ENCODE results near the gene ZNF304. TPM values are rescaled to one million over a fixed set of nuclear protein-coding genes. Genes with fewer than 3 reads are reported as not detected.
A peak's percentile ranks its signal among the peaks of the same experiment; 100 is the strongest.
"Not testable (repeated sequence)": the region's sequence is repeated elsewhere in the genome, so short reads cannot be mapped to it uniquely, and the experiment has no call there.

The ZNF304 gene
- polyA plus RNA-seq, 1 donor from 2014 or later = 4.2 TPM

- no peaks in the 10 kb centered on the region for H3K27me3 Mint-ChIP-seq
- no peak overlapping the region for H3K4me3 Mint-ChIP-seq
- H3K36me3 Mint-ChIP-seq = peaks cover 7% of the 10 kb centered on the region
- no peaks in the 10 kb centered on the region for H3K4me1 Mint-ChIP-seq
- no peak overlapping the region for H3K27ac Mint-ChIP-seq
- H3K9me3 Mint-ChIP-seq = peaks cover 2 to 8% (median 7%) of the 10 kb centered on the region in 3 donors
These were observed 16.9 kb upstream of the ZNF304 start for GRCh38 chr19:57334191-57334590.

DNA sequence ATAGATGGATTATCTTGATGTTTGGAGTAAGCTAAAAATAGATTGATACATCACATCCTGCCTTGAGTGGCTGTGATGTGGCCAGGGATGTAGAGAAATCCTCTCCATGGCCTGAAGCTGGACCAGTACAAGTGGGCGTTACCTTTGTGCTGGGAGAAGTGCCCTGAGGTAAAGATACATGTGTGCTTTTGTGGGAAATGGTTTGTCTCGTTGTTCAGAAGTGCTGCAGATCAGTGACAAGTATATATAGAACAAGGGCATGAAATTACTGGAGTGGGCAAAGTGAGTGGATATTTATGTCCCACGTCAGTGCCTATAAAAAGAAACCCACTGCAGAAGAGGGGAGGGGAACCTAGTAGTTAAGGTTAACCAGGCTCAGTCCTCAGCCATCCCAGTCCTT is 12.2 kb upstream of the ZNF304 start:
- Mint-ChIP-seq H3K4me3 (no peak overlapping the region), H3K36me3 (peaks cover 6% of the 10 kb centered on the region), H3K4me1 (no peaks in the 10 kb centered on the region), H3K9me3 (peaks cover 0 to 6% (median 2%) of the 10 kb centered on the region in 3 donors), H3K27me3 (no peaks in the 10 kb centered on the region), H3K27ac (no peak overlapping the region)

- Mint-ChIP-seq H3K9me3 (peaks cover 0 to 2% (median 2%) of the 10 kb centered on the region in 3 donors), H3K36me3 (peaks cover 2% of the 10 kb centered on the region), H3K4me3 (no peak overlapping the region), H3K27me3 (peaks cover 8% of the 10 kb centered on the region), H3K4me1 (no peaks in the 10 kb centered on the region), H3K27ac (no peak overlapping the region)
These were observed 8.5 kb upstream of the ZNF304 start for GRCh38 chr19:57342582-57342981.

GRCh38 chr19:57348136-57348535 is 2.9 kb upstream of the ZNF304 start:
- peaks cover 8% of the 10 kb centered on the region for H3K27me3 Mint-ChIP-seq
- peaks cover 7 to 10% (median 9%) of the 10 kb centered on the region in 3 donors for H3K9me3 Mint-ChIP-seq
- no peak overlapping the region for H3K4me3 Mint-ChIP-seq
- no peak overlapping the region for H3K27ac Mint-ChIP-seq
- H3K4me1 Mint-ChIP-seq = peaks cover 17 to 25% (median 21%) of the 10 kb centered on the region in 3 donors
- H3K36me3 Mint-ChIP-seq = peaks cover 10% of the 10 kb centered on the region

DNA sequence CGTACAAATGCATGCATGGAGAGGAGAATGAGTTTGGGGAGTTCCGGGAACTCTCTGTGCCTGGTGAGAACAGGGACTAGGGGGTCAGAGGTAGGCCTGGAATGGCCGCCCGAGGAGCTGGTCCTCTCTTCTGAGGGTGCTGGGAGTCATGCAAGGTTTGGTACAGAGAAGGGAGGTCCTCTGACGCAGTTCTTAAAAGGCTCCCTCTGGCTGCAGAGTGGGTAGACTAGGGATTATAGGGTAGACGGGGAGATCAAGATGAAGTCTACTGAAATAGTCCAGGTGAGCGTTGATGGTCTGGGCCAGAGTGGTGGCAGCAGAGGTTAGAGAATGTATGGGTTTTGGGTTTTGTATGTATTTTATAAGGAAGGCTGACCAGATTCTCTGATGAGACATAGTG is 796 bp downstream of the ZNF304 start:
- Mint-ChIP-seq H3K36me3 (peaks cover 24% of the 10 kb centered on the region), H3K9me3 (peaks cover 12 to 28% (median 21%) of the 10 kb centered on the region in 3 donors), H3K4me3 (peak overlapping the region; percentile 97 to 99 (median 98)), H3K4me1 (peaks cover 20 to 28% (median 23%) of the 10 kb centered on the region in 3 donors), H3K27ac (peak overlapping the region in 2 of 3 donors; percentile 79 to 98), H3K27me3 (no peaks in the 10 kb centered on the region)

GRCh38 chr19:57355916-57356315 is 4.8 kb downstream of the ZNF304 start:
- Mint-ChIP-seq H3K36me3 (peaks cover 32% of the 10 kb centered on the region), H3K27ac (no peak overlapping the region), H3K9me3 (peaks cover 14 to 37% (median 24%) of the 10 kb centered on the region in 3 donors), H3K4me1 (peaks cover 18 to 24% (median 22%) of the 10 kb centered on the region in 3 donors), H3K27me3 (no peaks in the 10 kb centered on the region), H3K4me3 (peak overlapping the region in 1 of 4 donors; percentile 66)

DNA sequence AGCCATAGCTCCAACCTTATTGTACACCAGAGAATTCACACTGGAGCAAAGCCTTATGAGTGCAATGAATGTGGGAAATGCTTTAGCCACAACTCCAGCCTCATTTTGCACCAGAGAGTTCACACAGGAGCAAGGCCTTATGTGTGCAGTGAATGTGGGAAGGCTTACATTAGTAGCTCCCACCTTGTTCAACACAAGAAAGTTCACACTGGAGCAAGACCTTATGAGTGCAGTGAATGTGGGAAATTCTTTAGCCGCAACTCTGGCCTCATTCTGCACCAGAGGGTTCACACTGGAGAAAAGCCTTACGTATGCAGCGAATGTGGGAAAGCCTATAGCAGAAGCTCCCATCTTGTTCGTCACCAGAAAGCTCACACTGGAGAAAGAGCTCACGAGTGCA is 6.3 kb downstream of the ZNF304 start:
- H3K9me3 Mint-ChIP-seq = peaks cover 13 to 34% (median 21%) of the 10 kb centered on the region in 3 donors
- peaks cover 28% of the 10 kb centered on the region for H3K36me3 Mint-ChIP-seq

GRCh38 chr19:57359300-57359699 is 8.2 kb downstream of the ZNF304 start:
- H3K9me3 Mint-ChIP-seq = peaks cover 8 to 29% (median 15%) of the 10 kb centered on the region in 3 donors
- H3K27me3 Mint-ChIP-seq = no peaks in the 10 kb centered on the region
- no peak overlapping the region for H3K27ac Mint-ChIP-seq
- peaks cover 13 to 20% (median 15%) of the 10 kb centered on the region in 3 donors for H3K4me1 Mint-ChIP-seq
- no peak overlapping the region for H3K4me3 Mint-ChIP-seq
- H3K36me3 Mint-ChIP-seq = peaks cover 31% of the 10 kb centered on the region

More for the DNA sequence above, 6.3 kb downstream of the ZNF304 start:
- no peak overlapping the region for H3K27ac Mint-ChIP-seq
- H3K27me3 Mint-ChIP-seq = no peaks in the 10 kb centered on the region
- peak overlapping the region in 1 of 4 donors; percentile 28 for H3K4me3 Mint-ChIP-seq
- peaks cover 5 to 14% (median 11%) of the 10 kb centered on the region in 3 donors for H3K4me1 Mint-ChIP-seq

DNA sequence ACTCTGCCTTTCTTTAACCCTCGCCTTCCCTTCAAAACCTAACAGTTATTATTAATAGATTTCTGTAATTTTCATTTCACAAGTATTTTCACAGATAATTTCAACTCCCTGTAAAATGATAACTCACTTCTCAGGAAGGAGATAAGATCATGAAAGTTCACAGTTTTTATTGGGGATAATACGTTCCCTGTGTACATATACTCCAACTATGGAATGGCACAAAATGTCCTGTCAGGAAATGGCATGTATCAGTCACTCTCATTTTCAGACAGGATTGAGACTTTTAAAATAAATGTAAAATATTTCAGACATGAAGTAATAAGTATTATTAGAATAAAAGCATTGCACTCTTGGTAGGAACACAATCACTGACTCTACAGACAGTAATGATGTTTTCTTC is 11.3 kb downstream of the ZNF304 start:
- no peaks in the 10 kb centered on the region for H3K27me3 Mint-ChIP-seq
- H3K27ac Mint-ChIP-seq = no peak overlapping the region
- peak overlapping the region in 3 of 4 donors; percentile 82 to 96 (median 84) for H3K4me3 Mint-ChIP-seq
- peaks cover 12% of the 10 kb centered on the region for H3K36me3 Mint-ChIP-seq
- peaks cover 3 to 12% (median 7%) of the 10 kb centered on the region in 3 donors for H3K9me3 Mint-ChIP-seq
- H3K4me1 Mint-ChIP-seq = peaks cover 12 to 20% (median 15%) of the 10 kb centered on the region in 3 donors

DNA sequence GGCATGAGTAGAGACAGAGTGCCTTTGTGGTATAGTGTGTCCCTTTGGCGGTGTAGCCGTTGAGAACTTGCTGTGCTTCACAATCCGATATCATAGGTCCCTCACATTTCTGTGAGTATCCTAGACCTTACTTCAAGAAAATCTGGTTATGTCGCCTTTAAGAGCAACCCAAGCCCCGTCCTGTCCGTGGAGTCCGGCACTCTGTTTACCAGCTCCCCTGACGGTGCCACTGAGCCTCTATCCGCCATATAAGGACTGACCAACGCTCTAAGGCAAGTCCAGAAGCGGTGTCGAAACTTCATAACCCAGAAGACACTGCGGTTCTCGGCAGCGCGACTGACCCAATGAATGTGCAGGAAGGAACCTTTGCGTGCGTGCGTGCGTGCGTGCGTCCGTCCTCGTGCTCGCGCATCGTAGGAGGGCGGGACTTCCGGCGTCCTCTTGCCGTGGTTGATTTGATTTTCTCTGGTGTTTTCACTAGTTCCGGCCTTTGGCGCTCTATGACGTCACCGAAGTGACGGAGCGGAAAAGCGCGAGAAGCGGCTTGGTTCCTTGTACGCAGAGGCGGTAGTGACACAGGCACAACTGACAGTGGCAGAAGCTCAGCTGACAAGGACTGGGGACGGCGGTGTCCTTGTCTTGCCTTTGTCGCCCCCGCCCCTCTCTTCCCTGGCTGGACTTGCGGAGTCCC is 12.1 kb downstream of the ZNF304 start, which contains the start of the genes TRAPPC2B and ZNF547:
Gene TRAPPC2B, plus strand, starts transcription at position 555 of the 691 bp plus-strand sequence. CDS start 1,283 bp downstream, outside the sequence.
Gene ZNF547, plus strand, starts transcription at position 555 of the 691 bp plus-strand sequence. CDS start 5,005 bp downstream, outside the sequence.
- peak within 1 kb of the TSS; percentile 89 to 99 (median 96) for H3K27ac Mint-ChIP-seq
- peaks cover 3 to 12% (median 7%) of the 10 kb centered on the region in 3 donors for H3K9me3 Mint-ChIP-seq

DNA sequence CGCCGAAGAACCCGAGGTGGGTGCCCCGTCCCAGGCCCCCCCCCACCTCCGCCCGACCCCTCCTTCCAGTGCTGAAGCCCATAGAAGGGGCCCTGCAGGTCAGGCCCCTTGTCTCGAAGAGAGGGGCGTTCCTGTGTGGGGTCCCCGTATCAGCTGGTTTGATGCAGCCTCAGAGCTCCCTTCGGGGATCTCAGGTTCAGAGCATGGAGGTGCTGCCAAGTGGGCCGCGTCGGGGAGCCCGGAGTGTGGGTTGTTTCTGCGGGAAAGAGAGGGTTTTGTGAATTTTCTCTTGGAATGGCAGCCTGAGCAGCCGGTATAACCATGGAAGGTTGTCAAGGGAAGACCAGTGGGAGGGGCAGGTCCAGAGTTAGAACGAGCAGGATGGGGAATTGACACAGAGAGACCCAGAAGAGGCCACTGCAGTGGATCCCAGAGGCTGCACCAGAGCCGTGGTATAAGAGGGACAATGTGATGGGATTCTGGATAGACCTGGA is 12.7 kb downstream of the ZNF304 start:
- Mint-ChIP-seq H3K27me3 (no peaks in the 10 kb centered on the region), H3K27ac (peak overlapping the region; percentile 89 to 99 (median 96)), H3K4me3 (peak overlapping the region; percentile 82 to 96 (median 88)), H3K9me3 (peaks cover 0 to 12% (median 4%) of the 10 kb centered on the region in 3 donors), H3K4me1 (peaks cover 12 to 20% (median 15%) of the 10 kb centered on the region in 3 donors), H3K36me3 (peaks cover 16% of the 10 kb centered on the region)

More for the DNA sequence above, 12.1 kb downstream of the ZNF304 start, which contains the start of the genes TRAPPC2B and ZNF547:
- peaks cover 12 to 20% (median 15%) of the 10 kb centered on the region in 3 donors for H3K4me1 Mint-ChIP-seq
- H3K4me3 Mint-ChIP-seq = peak within 1 kb of the TSS; percentile 82 to 96 (median 88)
- H3K27me3 Mint-ChIP-seq = no peaks in the 10 kb centered on the region
- peaks cover 15% of the 10 kb centered on the region for H3K36me3 Mint-ChIP-seq

DNA sequence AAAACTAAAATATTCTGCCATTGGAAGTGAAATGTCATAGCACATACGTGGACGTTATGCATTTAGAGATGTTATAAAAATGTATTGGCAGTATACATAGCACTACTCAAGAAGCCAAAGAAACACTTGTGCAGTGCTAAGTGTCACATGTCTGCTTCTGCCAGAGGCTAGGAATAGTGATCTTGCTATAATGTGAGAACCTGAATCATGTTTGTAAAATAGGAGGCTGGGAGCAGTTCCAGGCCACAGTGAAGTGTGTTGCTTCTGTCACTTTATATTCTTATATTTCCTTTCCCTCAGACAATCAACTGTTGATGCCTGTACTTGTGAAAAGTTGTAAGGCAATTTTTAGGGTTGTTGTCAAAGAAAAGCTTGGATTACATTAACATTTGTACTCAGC is 15.7 kb downstream of the ZNF304 start:
- peak overlapping the region in 1 of 4 donors; percentile 19 for H3K4me3 Mint-ChIP-seq
- peaks cover 12 to 18% (median 14%) of the 10 kb centered on the region in 3 donors for H3K4me1 Mint-ChIP-seq
- H3K36me3 Mint-ChIP-seq = peaks cover 31% of the 10 kb centered on the region
- peaks cover 0 to 4% (median 3%) of the 10 kb centered on the region in 3 donors for H3K9me3 Mint-ChIP-seq
- H3K27ac Mint-ChIP-seq = no peak overlapping the region
- peaks cover 1% of the 10 kb centered on the region for H3K27me3 Mint-ChIP-seq

- H3K36me3 Mint-ChIP-seq = peaks cover 60% of the 10 kb centered on the region
- H3K9me3 Mint-ChIP-seq = peaks cover 9 to 29% (median 11%) of the 10 kb centered on the region in 3 donors
- H3K27ac Mint-ChIP-seq = no peak overlapping the region
- H3K4me3 Mint-ChIP-seq = no peak overlapping the region
- peaks cover 0 to 2% (median 2%) of the 10 kb centered on the region in 3 donors for H3K4me1 Mint-ChIP-seq
- H3K27me3 Mint-ChIP-seq = peaks cover 1% of the 10 kb centered on the region
These were observed 23.1 kb downstream of the ZNF304 start for GRCh38 chr19:57374179-57374578.

DNA sequence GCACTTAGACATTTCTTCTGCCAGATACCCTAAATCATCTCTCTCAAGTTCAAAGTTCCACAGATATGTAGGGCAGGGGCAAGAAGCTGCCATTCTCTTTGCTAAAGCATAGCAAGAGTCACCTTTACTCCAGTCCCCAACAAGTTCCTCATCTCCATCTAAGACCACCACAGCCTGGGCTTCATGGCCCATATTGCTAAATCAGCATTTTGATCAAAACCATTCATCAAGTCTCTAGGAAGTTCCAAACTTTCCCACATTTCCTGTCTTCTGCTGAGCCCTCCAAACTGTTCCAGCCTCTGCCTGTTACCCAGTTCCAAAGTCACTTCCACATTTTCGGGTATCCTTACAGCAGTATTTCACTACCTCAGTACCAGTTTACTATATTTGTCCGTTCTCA is 23.6 kb downstream of the ZNF304 start:
- not testable (repeated sequence) for H3K27ac Mint-ChIP-seq, H3K27me3 Mint-ChIP-seq, H3K4me1 Mint-ChIP-seq
- peaks cover 9 to 33% (median 16%) of the 10 kb centered on the region in 3 donors for H3K9me3 Mint-ChIP-seq
- H3K36me3 Mint-ChIP-seq = peaks cover 58% of the 10 kb centered on the region
- H3K4me3 Mint-ChIP-seq = peak overlapping the region in 1 of 4 donors; percentile 63

DNA sequence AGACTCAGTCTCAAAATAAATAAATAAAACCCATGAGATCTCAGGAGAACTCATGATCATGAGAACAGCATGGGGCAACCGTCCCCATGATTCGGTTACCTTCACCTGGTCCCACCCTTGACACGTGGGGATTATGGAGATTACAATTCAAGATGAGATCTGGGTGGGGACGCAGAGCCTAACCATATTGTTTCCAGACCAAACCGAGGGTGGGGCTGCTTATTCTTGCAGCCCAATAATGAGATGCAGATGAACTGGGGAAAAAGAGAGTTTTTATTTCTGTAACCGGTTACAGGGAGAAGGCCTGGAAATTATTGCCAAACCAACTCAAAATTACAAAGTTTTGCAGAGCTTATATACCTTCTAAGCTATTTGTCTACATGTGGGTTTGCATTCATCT is 25.1 kb downstream of the ZNF304 start:
- H3K9me3 Mint-ChIP-seq = peaks cover 9 to 35% (median 25%) of the 10 kb centered on the region in 3 donors
- H3K27me3 Mint-ChIP-seq = no peaks in the 10 kb centered on the region
- H3K27ac Mint-ChIP-seq = no peak overlapping the region
- H3K36me3 Mint-ChIP-seq = peaks cover 50% of the 10 kb centered on the region
- H3K4me1 Mint-ChIP-seq = peaks cover 0 to 2% (median 0%) of the 10 kb centered on the region in 3 donors
- H3K4me3 Mint-ChIP-seq = peak overlapping the region in 1 of 4 donors; percentile 27

Measured in IgD-negative memory B cell (primary cell).